Activated CD4-positive, alpha-beta T cell treated with anti-CD3 and anti-CD28 coated beads, Interleukin-2, Interleukin-4, amounts not matched to agents 100 ng/mL and 50 ng/mL, durations not matched to agents 16 hours and 8 hours (primary cell): Measurements from ENCODE around the gene ANP32A.
"Not testable (repeated sequence)": the region's sequence is repeated elsewhere in the genome, so short reads cannot be mapped to it uniquely, and the experiment has no call there.

Source experiments
- DNase-seq: peaks from one replicate; pipeline ENCODE4 v3.0.0-alpha.2; 2020; ENCODE audit warnings: low spot score

Gene ANP32A

GRCh38 chr15:68781766-68782588 lies 38.7 kb downstream of the ANP32A start:
- peak; percentile 42 for DNase-seq

- no peak for DNase-seq
Measured at GRCh38 chr15:68781217-68781616, 39.5 kb downstream of the ANP32A start.

GRCh38 chr15:68778876-68779275 lies 41.8 kb downstream of the ANP32A start:
- DNase-seq, result no peak

GRCh38 chr15:68776477-68777270 lies 44.0 kb downstream of the ANP32A start:
- DNase-seq, result no peak

- no peak for DNase-seq
Measured at GRCh38 chr15:68775671-68776476, 44.8 kb downstream of the ANP32A start.

- no peak for DNase-seq
Measured at GRCh38 chr15:68775236-68775577, 45.5 kb downstream of the ANP32A start.

- DNase-seq, result no peak
Measured at GRCh38 chr15:68774521-68775235, 46.0 kb downstream of the ANP32A start.

- DNase-seq, result no peak
Measured at GRCh38 chr15:68774120-68774519, 46.6 kb downstream of the ANP32A start.

- DNase-seq, result no peak
Measured at GRCh38 chr15:68773036-68773435, 47.7 kb downstream of the ANP32A start.

- DNase-seq, result no peak
Measured at GRCh38 chr15:68770216-68770615, 50.5 kb downstream of the ANP32A start.

- no peak for DNase-seq
Measured at GRCh38 chr15:68769702-68770101, 51.0 kb downstream of the ANP32A start.

GRCh38 chr15:68768321-68768720 lies 52.4 kb downstream of the ANP32A start:
- no peak for DNase-seq

GRCh38 chr15:68767833-68768232 lies 52.9 kb downstream of the ANP32A start:
- no peak for DNase-seq

- DNase-seq, result no peak
Measured at GRCh38 chr15:68765602-68766368, 54.9 kb downstream of the ANP32A start.

- DNase-seq, result no peak
Measured at GRCh38 chr15:68764090-68764489, 56.6 kb downstream of the ANP32A start.

GRCh38 chr15:68763063-68763462 lies 57.6 kb downstream of the ANP32A start:
- no peak for DNase-seq

GRCh38 chr15:68759982-68760579 lies 60.6 kb downstream of the ANP32A start:
- not testable (repeated sequence) for DNase-seq

GRCh38 chr15:68755731-68756130 lies 65.0 kb downstream of the ANP32A start:
- no peak for DNase-seq

- DNase-seq, result no peak
Measured at GRCh38 chr15:68751622-68752021, 69.1 kb downstream of the ANP32A start.

GRCh38 chr15:68749793-68750192 lies 70.9 kb downstream of the ANP32A start:
- DNase-seq, result no peak

GRCh38 chr15:68749365-68749764 lies 71.3 kb downstream of the ANP32A start:
- no peak for DNase-seq
